TTC549 (cell line): ENCODE measurements around the gene FGFR4.
A peak's percentile ranks its signal among the peaks of the same experiment; 100 is the strongest.

Experiments used
- FAIRE-seq: peaks from 2 replicates; lab custom pipeline; 2012; peaks lifted over from hg19 to GRCh38; lab: Jason Lieb, UNC

The FGFR4 gene

GRCh38 chr5:177103523-177104253 lies 17.0 kb downstream of the FGFR4 start:
- FAIRE-seq, result no peak

GRCh38 chr5:177105691-177106476 lies 19.2 kb downstream of the FGFR4 start:
- FAIRE-seq, result no peak

GRCh38 chr5:177107159-177107558 lies 20.4 kb downstream of the FGFR4 start:
- no peak for FAIRE-seq

GRCh38 chr5:177109810-177110209 lies 23.1 kb downstream of the FGFR4 start:
- no peak for FAIRE-seq

- FAIRE-seq, result no peak
Measured at GRCh38 chr5:177111720-177112394, 25.1 kb downstream of the FGFR4 start.

GRCh38 chr5:177112589-177113220 lies 26.0 kb downstream of the FGFR4 start:
- no peak for FAIRE-seq

GRCh38 chr5:177113566-177114424 lies 27.1 kb downstream of the FGFR4 start:
- peak; percentile 61 for FAIRE-seq

- no peak for FAIRE-seq
Measured at GRCh38 chr5:177116631-177117373, 30.1 kb downstream of the FGFR4 start.

GRCh38 chr5:177117441-177118045 lies 30.8 kb downstream of the FGFR4 start:
- no peak for FAIRE-seq

- FAIRE-seq, result no peak
Measured at GRCh38 chr5:177122566-177122965, 35.9 kb downstream of the FGFR4 start.

- FAIRE-seq, result no peak
Measured at GRCh38 chr5:177123789-177124485, 37.2 kb downstream of the FGFR4 start.

GRCh38 chr5:177124486-177124991 lies 37.8 kb downstream of the FGFR4 start:
- no peak for FAIRE-seq

- no peak for FAIRE-seq
Measured at GRCh38 chr5:177126771-177127170, 40.1 kb downstream of the FGFR4 start.

GRCh38 chr5:177128551-177128981 lies 41.9 kb downstream of the FGFR4 start:
- no peak for FAIRE-seq

- no peak for FAIRE-seq
Measured at GRCh38 chr5:177130211-177131018, 43.7 kb downstream of the FGFR4 start.

GRCh38 chr5:177131019-177131320 lies 44.3 kb downstream of the FGFR4 start:
- no peak for FAIRE-seq

- FAIRE-seq, result no peak
Measured at GRCh38 chr5:177131352-177132135, 44.8 kb downstream of the FGFR4 start.
